Cardiac fibroblast (primary cell): ENCODE results near the gene MYOM3.
"Not testable (repeated sequence)": the region's sequence is repeated elsewhere in the genome, so short reads cannot be mapped to it uniquely, and the experiment has no call there.

Experiments
- DNase-seq, 2 donors: peaks; one replicate each; pipeline versions ENCODE4 v3.0.0 to v3.0.0-alpha.2; 2010; ENCODE audit warnings: low read depth in 2 of 2
- H3K4me3 ChIP-seq, 2 donors: replicated peaks in 1 of 2; 1 replicate in 1 of 2; 2 replicates in 1 of 2; pipeline ENCODE4 v1.5.1; 2011; ENCODE audit warnings: low read depth in 2 of 2, low read length in 2 of 2, mild to moderate bottlenecking in 2 of 2, moderate library complexity in 1 of 2
- CTCF ChIP-seq: IDR thresholded peaks from one replicate; pipeline ENCODE4 v1.5.1; 2011; ENCODE audit warnings: low read depth, mild to moderate bottlenecking, low read length, inconsistent platforms

Gene MYOM3

GRCh38 chr1:24032981-24033380, 79.0 kb downstream of the MYOM3 start:
- no peak for DNase-seq
- no peak overlapping the region for H3K4me3 ChIP-seq
- TF ChIP-seq CTCF: no peak

- not testable (repeated sequence) for H3K4me3 ChIP-seq
- peak in 1 of 2 donors; percentile 31 for DNase-seq
Observed at GRCh38 chr1:24030976-24031516, 80.9 kb downstream of the MYOM3 start.

GRCh38 chr1:24027838-24028468, 84.0 kb downstream of the MYOM3 start:
- peak; percentile 63 for TF ChIP-seq CTCF
- peak; percentile 75 to 86 for DNase-seq
- no peak overlapping the region for H3K4me3 ChIP-seq

GRCh38 chr1:24022581-24023361, 89.2 kb downstream of the MYOM3 start:
- DNase-seq: peak; percentile 82 to 88

GRCh38 chr1:24021403-24022266, 90.3 kb downstream of the MYOM3 start:
- peak in 1 of 2 donors; percentile 58 for DNase-seq
- no peak overlapping the region for H3K4me3 ChIP-seq
- no peak for TF ChIP-seq CTCF

More at GRCh38 chr1:24022581-24023361, 89.2 kb downstream of the MYOM3 start:
- TF ChIP-seq CTCF: no peak
- no peak overlapping the region for H3K4me3 ChIP-seq

- no peak for DNase-seq
- no peak overlapping the region for H3K4me3 ChIP-seq
- TF ChIP-seq CTCF: no peak
Observed at GRCh38 chr1:24020470-24020869, 91.5 kb downstream of the MYOM3 start.
